22Rv1 (cell line): ENCODE results near the gene LRRC3B.

Experiments
- ZFX ChIP-seq: fragments of 450-650 bp; IDR thresholded peaks from 2 replicates; pipeline ENCODE4 v1.6.1; 2017; ENCODE audit warnings: antibody characterized with exemption, borderline replicate concordance
- TF ChIP-seq, protein P1 (sequence below): fragments of 450-650 bp; IDR thresholded peaks from 2 replicates; pipeline ENCODE4 v1.5.1; 2017; ENCODE audit warnings: mild to moderate bottlenecking

GRCh38 chr3:26681632-26682031, 59.1 kb downstream of the LRRC3B start:
- TF ChIP-seq, protein P1, sequence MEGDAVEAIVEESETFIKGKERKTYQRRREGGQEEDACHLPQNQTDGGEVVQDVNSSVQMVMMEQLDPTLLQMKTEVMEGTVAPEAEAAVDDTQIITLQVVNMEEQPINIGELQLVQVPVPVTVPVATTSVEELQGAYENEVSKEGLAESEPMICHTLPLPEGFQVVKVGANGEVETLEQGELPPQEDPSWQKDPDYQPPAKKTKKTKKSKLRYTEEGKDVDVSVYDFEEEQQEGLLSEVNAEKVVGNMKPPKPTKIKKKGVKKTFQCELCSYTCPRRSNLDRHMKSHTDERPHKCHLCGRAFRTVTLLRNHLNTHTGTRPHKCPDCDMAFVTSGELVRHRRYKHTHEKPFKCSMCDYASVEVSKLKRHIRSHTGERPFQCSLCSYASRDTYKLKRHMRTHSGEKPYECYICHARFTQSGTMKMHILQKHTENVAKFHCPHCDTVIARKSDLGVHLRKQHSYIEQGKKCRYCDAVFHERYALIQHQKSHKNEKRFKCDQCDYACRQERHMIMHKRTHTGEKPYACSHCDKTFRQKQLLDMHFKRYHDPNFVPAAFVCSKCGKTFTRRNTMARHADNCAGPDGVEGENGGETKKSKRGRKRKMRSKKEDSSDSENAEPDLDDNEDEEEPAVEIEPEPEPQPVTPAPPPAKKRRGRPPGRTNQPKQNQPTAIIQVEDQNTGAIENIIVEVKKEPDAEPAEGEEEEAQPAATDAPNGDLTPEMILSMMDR: no peak
- TF ChIP-seq ZFX: no peak
